H1 (cell line): ENCODE measurements around the gene WFDC5. TPM values are rescaled to one million over a fixed set of nuclear protein-coding genes. Genes with fewer than 3 reads are reported as not detected.

Source experiments
- CHD2 ChIP-seq: IDR thresholded peaks from 2 replicates; pipeline ENCODE4 v1.6.1; 2012; ENCODE audit warnings: low read length, improper control_type of control experiment
- EP300 ChIP-seq, 2 experiments: IDR thresholded peaks; 1 replicate in 1 of 2; 2 replicates in 1 of 2; pipeline ENCODE4 v1.6.1; 2011 to 2012; ENCODE audit warnings: low read depth in 2 of 2, low read length in 2 of 2, mild to moderate bottlenecking in 2 of 2, borderline replicate concordance in 1 of 2, inconsistent platforms in 1 of 2, moderate library complexity in 1 of 2
- polyA plus RNA-seq, 7 experiments: library from polyadenylated mRNA; depleted of rRNA in 3 of 7; stranded (reverse) in 5 of 7; unstranded in 2 of 7; fragments of >200 nt in 5 of 7; fragments of 200-250 nt in 2 of 7; gene quantifications; 1 replicate in 5 of 7; 2 replicates in 1 of 7; 4 replicates in 1 of 7; pipeline versions ENCODE4 v1.2.1 to v1.2.3, GENCODE V29; 2011 to 2013; ENCODE audit warnings: missing spikeins in 2 of 7, mixed read lengths in 2 of 7
- total RNA-seq: library from RNA; stranded (reverse); fragmentation: NEBNext Ultra II Directional; extraction: Animal tissue kit (Norgen Biotek cat#: 25700); gene quantifications from 2 replicates; pipeline ENCODE4 v1.2.1, GENCODE V29; 2021

WFDC5 gene
- total and polyA plus RNA-seq, 2 of the 8 experiments (the other 6 are each of a cell fraction or from before 2014, with no cell fraction given), result not detected

DNA sequence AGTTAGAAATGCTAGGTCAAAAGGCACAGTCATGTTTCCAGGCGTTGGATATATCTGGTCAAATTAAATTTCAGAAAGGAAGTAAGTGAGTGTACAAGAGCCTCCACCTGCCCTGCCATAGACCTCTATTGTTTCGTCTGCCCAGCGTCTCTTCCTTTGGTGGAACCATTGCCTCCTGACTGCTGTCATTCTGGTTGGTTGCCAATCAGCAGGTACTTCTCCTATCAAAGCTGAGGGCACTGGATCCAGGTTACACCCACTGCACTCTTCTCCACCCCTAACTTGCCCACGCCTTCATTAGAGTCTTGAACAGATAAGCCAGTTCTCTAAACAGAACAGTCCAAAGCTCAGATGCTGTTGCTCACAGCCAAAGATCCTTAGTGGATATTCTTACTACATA is 2.6 kb upstream of the WFDC5 start (continued):
- TF ChIP-seq EP300 (IDR thresholded peaks at IDR 0.05; ENCODE audit: borderline replicate concordance in 1 of 2, low read depth in 2 of 2, low read length in 2 of 2), result no peak
- TF ChIP-seq CHD2, result no peak
- TF ChIP-seq, all 59 proteins: peak for 0
